Measurements from ENCODE around the gene KCNMB2. TPM values are rescaled to one million over a fixed set of nuclear protein-coding genes. Genes with fewer than 3 reads are reported as not detected.

Gene KCNMB2
- total RNA-seq, 1 experiment from 2014 or later = not detected

DNA sequence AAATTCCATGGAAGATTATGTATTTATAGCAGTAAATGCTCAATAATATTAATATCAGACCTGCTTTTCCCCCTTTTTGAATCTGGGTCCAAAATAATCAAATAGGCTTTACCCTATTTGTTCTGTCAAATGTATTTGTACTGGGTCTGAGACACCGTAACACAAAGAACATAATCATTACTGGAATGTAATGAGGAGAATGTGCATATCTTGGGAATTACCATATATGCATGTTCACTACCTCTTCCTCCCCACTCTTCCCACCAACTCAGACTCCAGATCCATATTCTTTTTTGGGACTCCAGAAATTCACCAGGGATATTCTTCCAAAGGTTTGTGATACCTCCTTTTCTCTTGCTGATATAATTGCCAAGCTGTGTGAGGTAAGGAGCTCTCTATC lies 237.1 kb downstream of the KCNMB2 start:
- ChIA-PET CTCF (no interaction called here), POLR2A (no interaction called here)
- no peaks in the 10 kb centered on the region; the same call in 1 of the 2 replicates for H3K9me3 Mint-ChIP-seq
- no peak for DNase-seq (ENCODE audit: low spot score)
- TF ChIP-seq, protein P1, sequence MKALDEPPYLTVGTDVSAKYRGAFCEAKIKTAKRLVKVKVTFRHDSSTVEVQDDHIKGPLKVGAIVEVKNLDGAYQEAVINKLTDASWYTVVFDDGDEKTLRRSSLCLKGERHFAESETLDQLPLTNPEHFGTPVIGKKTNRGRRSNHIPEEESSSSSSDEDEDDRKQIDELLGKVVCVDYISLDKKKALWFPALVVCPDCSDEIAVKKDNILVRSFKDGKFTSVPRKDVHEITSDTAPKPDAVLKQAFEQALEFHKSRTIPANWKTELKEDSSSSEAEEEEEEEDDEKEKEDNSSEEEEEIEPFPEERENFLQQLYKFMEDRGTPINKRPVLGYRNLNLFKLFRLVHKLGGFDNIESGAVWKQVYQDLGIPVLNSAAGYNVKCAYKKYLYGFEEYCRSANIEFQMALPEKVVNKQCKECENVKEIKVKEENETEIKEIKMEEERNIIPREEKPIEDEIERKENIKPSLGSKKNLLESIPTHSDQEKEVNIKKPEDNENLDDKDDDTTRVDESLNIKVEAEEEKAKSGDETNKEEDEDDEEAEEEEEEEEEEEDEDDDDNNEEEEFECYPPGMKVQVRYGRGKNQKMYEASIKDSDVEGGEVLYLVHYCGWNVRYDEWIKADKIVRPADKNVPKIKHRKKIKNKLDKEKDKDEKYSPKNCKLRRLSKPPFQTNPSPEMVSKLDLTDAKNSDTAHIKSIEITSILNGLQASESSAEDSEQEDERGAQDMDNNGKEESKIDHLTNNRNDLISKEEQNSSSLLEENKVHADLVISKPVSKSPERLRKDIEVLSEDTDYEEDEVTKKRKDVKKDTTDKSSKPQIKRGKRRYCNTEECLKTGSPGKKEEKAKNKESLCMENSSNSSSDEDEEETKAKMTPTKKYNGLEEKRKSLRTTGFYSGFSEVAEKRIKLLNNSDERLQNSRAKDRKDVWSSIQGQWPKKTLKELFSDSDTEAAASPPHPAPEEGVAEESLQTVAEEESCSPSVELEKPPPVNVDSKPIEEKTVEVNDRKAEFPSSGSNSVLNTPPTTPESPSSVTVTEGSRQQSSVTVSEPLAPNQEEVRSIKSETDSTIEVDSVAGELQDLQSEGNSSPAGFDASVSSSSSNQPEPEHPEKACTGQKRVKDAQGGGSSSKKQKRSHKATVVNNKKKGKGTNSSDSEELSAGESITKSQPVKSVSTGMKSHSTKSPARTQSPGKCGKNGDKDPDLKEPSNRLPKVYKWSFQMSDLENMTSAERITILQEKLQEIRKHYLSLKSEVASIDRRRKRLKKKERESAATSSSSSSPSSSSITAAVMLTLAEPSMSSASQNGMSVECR (CRISPR knock-in tag; IDR thresholded peaks at IDR 0.05; ENCODE audit: borderline replicate concordance) = no peak
- TF ChIP-seq OVOL2 (CRISPR knock-in tag; IDR thresholded peaks at IDR 0.05; ENCODE audit: borderline replicate concordance) (no peak), PRRX2 (CRISPR knock-in tag; IDR thresholded peaks at IDR 0.05) (no peak), NR2C2 (CRISPR knock-in tag; IDR thresholded peaks at IDR 0.05) (no peak), CREM (CRISPR knock-in tag; IDR thresholded peaks at IDR 0.05) (no peak), SP1 (CRISPR knock-in tag; conservative IDR thresholded peaks at IDR 0.05) (no peak), FOXJ3 (CRISPR knock-in tag; IDR thresholded peaks at IDR 0.05; ENCODE audit: borderline replicate concordance) (no peak), SMAD4 (CRISPR knock-in tag; IDR thresholded peaks at IDR 0.05) (no peak), TCF7 (CRISPR knock-in tag; IDR thresholded peaks at IDR 0.05; ENCODE audit: low read depth) (no peak), ZNF317 (CRISPR knock-in tag; IDR thresholded peaks at IDR 0.05; ENCODE audit: borderline replicate concordance, low read depth) (no peak)
- TF ChIP-seq, protein P2, sequence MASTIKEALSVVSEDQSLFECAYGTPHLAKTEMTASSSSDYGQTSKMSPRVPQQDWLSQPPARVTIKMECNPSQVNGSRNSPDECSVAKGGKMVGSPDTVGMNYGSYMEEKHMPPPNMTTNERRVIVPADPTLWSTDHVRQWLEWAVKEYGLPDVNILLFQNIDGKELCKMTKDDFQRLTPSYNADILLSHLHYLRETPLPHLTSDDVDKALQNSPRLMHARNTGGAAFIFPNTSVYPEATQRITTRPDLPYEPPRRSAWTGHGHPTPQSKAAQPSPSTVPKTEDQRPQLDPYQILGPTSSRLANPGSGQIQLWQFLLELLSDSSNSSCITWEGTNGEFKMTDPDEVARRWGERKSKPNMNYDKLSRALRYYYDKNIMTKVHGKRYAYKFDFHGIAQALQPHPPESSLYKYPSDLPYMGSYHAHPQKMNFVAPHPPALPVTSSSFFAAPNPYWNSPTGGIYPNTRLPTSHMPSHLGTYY (CRISPR knock-in tag; IDR thresholded peaks at IDR 0.05) = no peak
- TF ChIP-seq, protein P3, sequence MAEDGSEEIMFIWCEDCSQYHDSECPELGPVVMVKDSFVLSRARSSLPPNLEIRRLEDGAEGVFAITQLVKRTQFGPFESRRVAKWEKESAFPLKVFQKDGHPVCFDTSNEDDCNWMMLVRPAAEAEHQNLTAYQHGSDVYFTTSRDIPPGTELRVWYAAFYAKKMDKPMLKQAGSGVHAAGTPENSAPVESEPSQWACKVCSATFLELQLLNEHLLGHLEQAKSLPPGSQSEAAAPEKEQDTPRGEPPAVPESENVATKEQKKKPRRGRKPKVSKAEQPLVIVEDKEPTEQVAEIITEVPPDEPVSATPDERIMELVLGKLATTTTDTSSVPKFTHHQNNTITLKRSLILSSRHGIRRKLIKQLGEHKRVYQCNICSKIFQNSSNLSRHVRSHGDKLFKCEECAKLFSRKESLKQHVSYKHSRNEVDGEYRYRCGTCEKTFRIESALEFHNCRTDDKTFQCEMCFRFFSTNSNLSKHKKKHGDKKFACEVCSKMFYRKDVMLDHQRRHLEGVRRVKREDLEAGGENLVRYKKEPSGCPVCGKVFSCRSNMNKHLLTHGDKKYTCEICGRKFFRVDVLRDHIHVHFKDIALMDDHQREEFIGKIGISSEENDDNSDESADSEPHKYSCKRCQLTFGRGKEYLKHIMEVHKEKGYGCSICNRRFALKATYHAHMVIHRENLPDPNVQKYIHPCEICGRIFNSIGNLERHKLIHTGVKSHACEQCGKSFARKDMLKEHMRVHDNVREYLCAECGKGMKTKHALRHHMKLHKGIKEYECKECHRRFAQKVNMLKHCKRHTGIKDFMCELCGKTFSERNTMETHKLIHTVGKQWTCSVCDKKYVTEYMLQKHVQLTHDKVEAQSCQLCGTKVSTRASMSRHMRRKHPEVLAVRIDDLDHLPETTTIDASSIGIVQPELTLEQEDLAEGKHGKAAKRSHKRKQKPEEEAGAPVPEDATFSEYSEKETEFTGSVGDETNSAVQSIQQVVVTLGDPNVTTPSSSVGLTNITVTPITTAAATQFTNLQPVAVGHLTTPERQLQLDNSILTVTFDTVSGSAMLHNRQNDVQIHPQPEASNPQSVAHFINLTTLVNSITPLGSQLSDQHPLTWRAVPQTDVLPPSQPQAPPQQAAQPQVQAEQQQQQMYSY (CRISPR knock-in tag; IDR thresholded peaks at IDR 0.05) = no peak
- TF ChIP-seq, protein P4, sequence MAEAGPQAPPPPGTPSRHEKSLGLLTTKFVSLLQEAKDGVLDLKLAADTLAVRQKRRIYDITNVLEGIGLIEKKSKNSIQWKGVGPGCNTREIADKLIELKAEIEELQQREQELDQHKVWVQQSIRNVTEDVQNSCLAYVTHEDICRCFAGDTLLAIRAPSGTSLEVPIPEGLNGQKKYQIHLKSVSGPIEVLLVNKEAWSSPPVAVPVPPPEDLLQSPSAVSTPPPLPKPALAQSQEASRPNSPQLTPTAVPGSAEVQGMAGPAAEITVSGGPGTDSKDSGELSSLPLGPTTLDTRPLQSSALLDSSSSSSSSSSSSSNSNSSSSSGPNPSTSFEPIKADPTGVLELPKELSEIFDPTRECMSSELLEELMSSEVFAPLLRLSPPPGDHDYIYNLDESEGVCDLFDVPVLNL (CRISPR knock-in tag; IDR thresholded peaks at IDR 0.05; ENCODE audit: borderline replicate concordance, low read depth) = no peak
- TF ChIP-seq, protein P5, sequence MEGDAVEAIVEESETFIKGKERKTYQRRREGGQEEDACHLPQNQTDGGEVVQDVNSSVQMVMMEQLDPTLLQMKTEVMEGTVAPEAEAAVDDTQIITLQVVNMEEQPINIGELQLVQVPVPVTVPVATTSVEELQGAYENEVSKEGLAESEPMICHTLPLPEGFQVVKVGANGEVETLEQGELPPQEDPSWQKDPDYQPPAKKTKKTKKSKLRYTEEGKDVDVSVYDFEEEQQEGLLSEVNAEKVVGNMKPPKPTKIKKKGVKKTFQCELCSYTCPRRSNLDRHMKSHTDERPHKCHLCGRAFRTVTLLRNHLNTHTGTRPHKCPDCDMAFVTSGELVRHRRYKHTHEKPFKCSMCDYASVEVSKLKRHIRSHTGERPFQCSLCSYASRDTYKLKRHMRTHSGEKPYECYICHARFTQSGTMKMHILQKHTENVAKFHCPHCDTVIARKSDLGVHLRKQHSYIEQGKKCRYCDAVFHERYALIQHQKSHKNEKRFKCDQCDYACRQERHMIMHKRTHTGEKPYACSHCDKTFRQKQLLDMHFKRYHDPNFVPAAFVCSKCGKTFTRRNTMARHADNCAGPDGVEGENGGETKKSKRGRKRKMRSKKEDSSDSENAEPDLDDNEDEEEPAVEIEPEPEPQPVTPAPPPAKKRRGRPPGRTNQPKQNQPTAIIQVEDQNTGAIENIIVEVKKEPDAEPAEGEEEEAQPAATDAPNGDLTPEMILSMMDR (IDR thresholded peaks at IDR 0.05) = no peak
- TF ChIP-seq, protein P6, sequence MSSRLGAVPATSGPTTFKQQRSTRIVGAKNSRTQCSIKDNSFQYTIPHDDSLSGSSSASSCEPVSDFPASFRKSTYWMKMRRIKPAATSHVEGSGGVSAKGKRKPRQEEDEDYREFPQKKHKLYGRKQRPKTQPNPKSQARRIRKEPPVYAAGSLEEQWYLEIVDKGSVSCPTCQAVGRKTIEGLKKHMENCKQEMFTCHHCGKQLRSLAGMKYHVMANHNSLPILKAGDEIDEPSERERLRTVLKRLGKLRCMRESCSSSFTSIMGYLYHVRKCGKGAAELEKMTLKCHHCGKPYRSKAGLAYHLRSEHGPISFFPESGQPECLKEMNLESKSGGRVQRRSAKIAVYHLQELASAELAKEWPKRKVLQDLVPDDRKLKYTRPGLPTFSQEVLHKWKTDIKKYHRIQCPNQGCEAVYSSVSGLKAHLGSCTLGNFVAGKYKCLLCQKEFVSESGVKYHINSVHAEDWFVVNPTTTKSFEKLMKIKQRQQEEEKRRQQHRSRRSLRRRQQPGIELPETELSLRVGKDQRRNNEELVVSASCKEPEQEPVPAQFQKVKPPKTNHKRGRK (CRISPR knock-in tag; IDR thresholded peaks at IDR 0.05; ENCODE audit: borderline replicate concordance) = no peak
- no peak overlapping the region for H3K27ac Mint-ChIP-seq
- no peak overlapping the region for H3K4me3 Mint-ChIP-seq
- H3K4me1 Mint-ChIP-seq = peaks cover 30% of the 10 kb centered on the region
- H3K27me3 Mint-ChIP-seq (ENCODE audit: low read depth) = no peaks in the 10 kb centered on the region
- H3K36me3 Mint-ChIP-seq = no peaks in the 10 kb centered on the region
- ATAC-seq = no peak
